Small intestine (tissue), 7 donors: Measurements from ENCODE around the gene LHFPL6. TPM values are rescaled to one million over a fixed set of nuclear protein-coding genes. Genes with fewer than 3 reads are reported as not detected.

ENCODE experiments used
- DNase-seq, 2 donors: peaks; one replicate each; pipeline versions ENCODE4 v3.0.0 to v3.0.0-alpha.2; 2013
- FAIRE-seq: peaks from 2 replicates; lab custom pipeline; 2012; peaks lifted over from hg19 to GRCh38; lab: Jason Lieb, UNC
- H3K27ac ChIP-seq, 3 donors: one replicate each; pipeline ENCODE4 v1.5.1; 2013; ENCODE audit warnings: low read length in 2 of 3, mild to moderate bottlenecking in 2 of 3, control low read depth in 1 of 3, inconsistent platforms in 1 of 3, low read depth in 1 of 3, moderate library complexity in 1 of 3
- H3K27me3 ChIP-seq, 3 donors: one replicate each; pipeline ENCODE4 v1.6.1; 2013; ENCODE audit warnings: low read length in 3 of 3, inconsistent platforms in 1 of 3; ENCODE audit not compliant: control insufficient read depth in 3 of 3, insufficient read depth in 3 of 3
- H3K36me3 ChIP-seq, 3 donors: one replicate each; pipeline ENCODE4 v1.6.1; 2013; ENCODE audit warnings: low read length in 3 of 3, inconsistent platforms in 1 of 3, low read depth in 1 of 3, mild to moderate bottlenecking in 1 of 3, moderate library complexity in 1 of 3; ENCODE audit not compliant: control insufficient read depth in 3 of 3, insufficient read depth in 2 of 3
- H3K4me1 ChIP-seq, 3 donors: one replicate each; pipeline ENCODE4 v1.6.1; 2013; ENCODE audit warnings: low read length in 2 of 3, inconsistent platforms in 1 of 3, low read depth in 1 of 3, mild to moderate bottlenecking in 1 of 3, moderate library complexity in 1 of 3; ENCODE audit not compliant: control insufficient read depth in 3 of 3, insufficient read depth in 2 of 3
- H3K4me3 ChIP-seq, 3 donors: one replicate each; pipeline ENCODE4 v1.5.1; 2013; ENCODE audit warnings: low read length in 3 of 3, control low read depth in 1 of 3, inconsistent platforms in 1 of 3, low read depth in 1 of 3, mild to moderate bottlenecking in 1 of 3, moderate library complexity in 1 of 3
- H3K9me3 ChIP-seq, 2 donors: one replicate each; pipeline ENCODE4 v1.6.1; 2013; ENCODE audit warnings: low read depth in 1 of 2, low read length in 1 of 2; ENCODE audit not compliant: control insufficient read depth in 2 of 2, insufficient read depth in 1 of 2
- WGBS, 3 donors: extraction: QIAGEN DNeasy Blood & Tissue Kit; methylation state at CpG; one replicate each; pipeline ENCODE4 v1.1.7; 2013; 5-methylcytosine and 5-hydroxymethylcytosine counted together
- polyA plus RNA-seq, 4 donors: library from polyadenylated mRNA; stranded (reverse) in 3 of 4; unstranded in 1 of 4; fragments of 200-250 nt in 3 of 4; fragments of 120-200 nt in 1 of 4; gene quantifications; one replicate each; pipeline versions ENCODE4 v1.2.1 to v1.2.3, GENCODE V29; 2013
- donor health status: healthy with polysubstance abuse.
- donor health status: control.
- donor health status: control.
- donor health status: Bipolar disorder and iron deficiency.
- donor health status: healthy.

Gene LHFPL6
- polyA plus RNA-seq, 4 donors: 0.22 to 19.9 (median 5.1) TPM

DNA sequence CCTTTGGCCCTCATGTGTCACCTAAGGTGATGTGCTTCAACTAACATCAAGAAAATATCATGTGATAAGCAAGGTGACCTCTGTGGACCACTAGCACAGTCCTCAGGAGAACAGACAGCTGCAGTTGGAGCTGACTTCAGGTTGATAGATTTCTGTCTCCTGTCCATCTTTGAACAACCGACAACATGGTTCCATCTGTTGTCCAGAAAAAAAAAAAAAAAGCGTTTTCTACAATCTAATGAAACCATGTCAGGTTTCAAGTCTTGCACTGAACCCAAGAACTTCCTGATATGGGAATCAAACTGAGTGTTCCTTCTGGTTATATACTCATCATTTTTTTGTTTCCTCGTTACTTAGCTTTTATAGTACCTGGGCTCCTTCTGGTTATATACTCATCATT lies 75.7 kb downstream of the LHFPL6 start:
- Histone ChIP-seq H3K36me3 (no peaks in the 10 kb centered on the region), H3K4me3 (no peak overlapping the region), H3K27ac (no peak overlapping the region), H3K27me3 (no peaks in the 10 kb centered on the region), H3K9me3 (no peaks in the 10 kb centered on the region), H3K4me1 (no peaks in the 10 kb centered on the region)
- DNase-seq: no peak
- no peak for FAIRE-seq
- WGBS, 3 donors: 69 to 85% (median 76%) methylated on average over 3 of the region's 3 CpGs

GRCh38 chr13:39526499-39526898 lies 76.5 kb downstream of the LHFPL6 start:
- FAIRE-seq (no peak), DNase-seq (no peak)
- no peak overlapping the region for H3K4me3 ChIP-seq
- 91 to 93% (median 91%) methylated on average over 8 of the region's 8 CpGs for WGBS, 3 donors
- H3K4me1 ChIP-seq: no peaks in the 10 kb centered on the region
- no peaks in the 10 kb centered on the region for H3K9me3 ChIP-seq
- H3K27ac ChIP-seq: no peak overlapping the region
- no peaks in the 10 kb centered on the region for H3K27me3 ChIP-seq
- H3K36me3 ChIP-seq: no peaks in the 10 kb centered on the region

- no peak overlapping the region for H3K27ac ChIP-seq
- WGBS, 3 donors: 81 to 85% (median 82%) methylated on average over 1 of the region's 1 CpG
- no peak overlapping the region for H3K4me3 ChIP-seq
- FAIRE-seq (no peak), DNase-seq (no peak)
- H3K9me3 ChIP-seq: no peaks in the 10 kb centered on the region
- no peaks in the 10 kb centered on the region for H3K27me3 ChIP-seq
- no peaks in the 10 kb centered on the region for H3K36me3 ChIP-seq
- H3K4me1 ChIP-seq: no peaks in the 10 kb centered on the region
Measured at GRCh38 chr13:39525506-39525905, 77.5 kb downstream of the LHFPL6 start.

DNA sequence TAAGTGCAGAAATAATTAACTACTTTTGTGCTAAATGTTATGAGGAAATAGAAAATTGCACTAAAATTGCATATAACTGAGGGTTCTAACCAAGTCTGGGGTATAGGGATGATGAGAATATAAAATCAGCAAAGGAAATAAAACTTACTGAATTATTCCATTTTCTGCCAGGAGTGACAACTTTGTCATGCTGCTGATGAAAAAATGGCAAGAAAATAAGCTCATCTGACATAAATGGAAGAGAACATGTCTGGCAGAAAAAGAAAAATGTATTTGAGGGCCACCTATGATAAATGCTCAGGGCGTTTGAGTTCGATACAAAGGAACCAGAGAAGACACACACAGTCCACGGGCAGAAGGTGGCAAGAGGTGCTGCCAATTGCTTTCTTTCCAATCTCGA lies 78.2 kb downstream of the LHFPL6 start:
- no peaks in the 10 kb centered on the region for H3K36me3 ChIP-seq
- no peak overlapping the region for H3K27ac ChIP-seq
- no peak for FAIRE-seq
- no peak overlapping the region for H3K4me3 ChIP-seq
- no peaks in the 10 kb centered on the region for H3K27me3 ChIP-seq
- no peaks in the 10 kb centered on the region for H3K4me1 ChIP-seq
- DNase-seq: no peak
- no peaks in the 10 kb centered on the region for H3K9me3 ChIP-seq
- 82 to 93% (median 89%) methylated on average over 4 of the region's 4 CpGs for WGBS, 3 donors

- WGBS, 3 donors: 93 to 95% (median 94%) methylated on average over 4 of the region's 4 CpGs
- Histone ChIP-seq H3K27ac (no peak overlapping the region), H3K4me3 (no peak overlapping the region), H3K27me3 (no peaks in the 10 kb centered on the region), H3K4me1 (no peaks in the 10 kb centered on the region), H3K9me3 (no peaks in the 10 kb centered on the region), H3K36me3 (no peaks in the 10 kb centered on the region)
- no peak for FAIRE-seq
- DNase-seq: no peak
Measured at GRCh38 chr13:39522329-39522728, 80.7 kb downstream of the LHFPL6 start.

- Histone ChIP-seq H3K27me3 (no peaks in the 10 kb centered on the region), H3K4me3 (no peak overlapping the region), H3K9me3 (no peaks in the 10 kb centered on the region), H3K4me1 (no peaks in the 10 kb centered on the region), H3K27ac (no peak overlapping the region), H3K36me3 (no peaks in the 10 kb centered on the region)
- WGBS, 3 donors: 78 to 88% (median 80%) methylated on average over 4 of the region's 4 CpGs
- FAIRE-seq: no peak
- no peak for DNase-seq
Measured at GRCh38 chr13:39521701-39522100, 81.3 kb downstream of the LHFPL6 start.

- no peak for FAIRE-seq
- 73 to 84% (median 83%) methylated on average over 6 of the region's 6 CpGs for WGBS, 3 donors
- no peak for DNase-seq
- Histone ChIP-seq H3K27me3 (no peaks in the 10 kb centered on the region), H3K4me3 (no peak overlapping the region), H3K9me3 (no peaks in the 10 kb centered on the region), H3K36me3 (no peaks in the 10 kb centered on the region), H3K27ac (no peak overlapping the region), H3K4me1 (no peaks in the 10 kb centered on the region)
Measured at GRCh38 chr13:39516096-39516495, 86.9 kb downstream of the LHFPL6 start.

DNA sequence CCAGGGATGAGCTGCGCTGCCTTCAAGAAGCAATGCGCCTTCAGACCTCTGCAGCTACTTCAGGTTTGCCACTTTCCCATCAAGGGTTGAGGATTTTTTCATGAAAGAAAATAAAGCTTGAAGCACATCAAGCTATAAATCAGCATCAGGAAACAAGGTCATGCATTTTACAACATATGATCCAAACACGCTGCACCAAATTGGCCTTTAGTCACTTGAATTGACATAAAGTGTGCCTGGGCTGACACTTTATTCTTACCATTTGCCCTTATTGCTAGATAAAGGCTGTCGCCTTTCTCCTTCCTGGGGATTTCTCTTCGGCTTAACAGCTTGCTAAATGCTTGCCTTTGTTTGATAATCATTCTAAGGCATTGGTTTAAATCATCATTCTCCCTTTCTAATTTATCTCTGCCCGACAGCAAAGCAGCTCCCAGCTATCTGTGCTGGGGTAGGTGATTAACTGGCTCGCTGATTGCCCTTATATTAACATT lies 87.7 kb downstream of the LHFPL6 start:
- H3K27ac ChIP-seq: no peak overlapping the region
- FAIRE-seq (no peak), DNase-seq (no peak)
- H3K9me3 ChIP-seq: no peaks in the 10 kb centered on the region
- WGBS, 3 donors: 42 to 62% (median 55%) methylated on average over 7 of the region's 7 CpGs
- no peaks in the 10 kb centered on the region for H3K4me1 ChIP-seq
- H3K27me3 ChIP-seq: no peaks in the 10 kb centered on the region
- H3K36me3 ChIP-seq: no peaks in the 10 kb centered on the region
- H3K4me3 ChIP-seq: no peak overlapping the region

DNA sequence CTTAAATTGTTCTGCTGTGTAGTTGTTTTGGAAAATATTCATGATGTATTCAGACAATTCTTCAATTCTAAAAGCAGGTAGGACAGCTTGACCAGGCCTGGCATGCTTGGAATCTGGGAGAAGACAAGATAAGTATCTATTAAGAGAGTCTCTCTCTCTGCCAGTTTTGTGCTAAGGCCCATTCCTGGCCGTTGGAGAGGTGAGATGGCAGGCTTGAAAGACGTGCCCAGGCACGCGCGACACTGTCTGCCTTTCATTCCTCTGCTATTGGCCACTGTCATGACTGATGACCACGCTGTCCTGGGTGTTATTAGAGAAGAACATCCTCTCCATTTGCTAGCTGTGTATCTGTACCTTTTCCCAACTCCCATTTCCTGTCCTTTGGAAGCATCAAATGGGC lies 90.3 kb downstream of the LHFPL6 start:
- no peak overlapping the region for H3K27ac ChIP-seq
- H3K9me3 ChIP-seq: no peaks in the 10 kb centered on the region
- DNase-seq (no peak), FAIRE-seq (no peak)
- no peaks in the 10 kb centered on the region for H3K36me3 ChIP-seq
- no peaks in the 10 kb centered on the region for H3K4me1 ChIP-seq
- no peak overlapping the region for H3K4me3 ChIP-seq
- WGBS, 3 donors: 87 to 95% (median 93%) methylated on average over 6 of the region's 6 CpGs
- H3K27me3 ChIP-seq: no peaks in the 10 kb centered on the region
